OCI-LY3 (cell line): ENCODE measurements around the gene EIF4ENIF1.

Experiments
- CTCF ChIP-seq: fragments of 200-600, 300-600 bp; sonication (generic); IDR thresholded peaks from 2 replicates; pipeline ENCODE4 v1.5.1; 2014; ENCODE audit warnings: antibody characterized with exemption, low read length, low read depth
- EZH2phosphoT487 ChIP-seq: fragments of 200-600 bp; shearing (Covaris generic); IDR thresholded peaks from 2 replicates; pipeline ENCODE4 v1.6.1; 2018; ENCODE audit warnings: antibody characterized with exemption, mixed run types, low read depth

GRCh38 chr22:31491218-31491962 is 1.7 kb upstream of the EIF4ENIF1 start:
- no peak for TF ChIP-seq CTCF
- TF ChIP-seq EZH2phosphoT487, result no peak
